Fibroblast of the aortic adventitia (primary cell): ENCODE measurements around the gene RASGEF1B. TPM values are rescaled to one million over a fixed set of nuclear protein-coding genes. Genes with fewer than 3 reads are reported as not detected.

Source experiments
- DNase-seq: peaks from one replicate; pipeline ENCODE4 v3.0.0-alpha.2; 2010; ENCODE audit warnings: low read depth
- H3K4me3 ChIP-seq: 2 replicates; pipeline ENCODE4 v1.5.1; 2011; ENCODE audit warnings: low read depth, mild to moderate bottlenecking, control low read depth, low read length, moderate library complexity
- CTCF ChIP-seq: IDR thresholded peaks from 2 replicates; pipeline ENCODE4 v1.5.1; 2011; ENCODE audit warnings: mild to moderate bottlenecking, low read length, control low read depth, inconsistent platforms; ENCODE audit not compliant: insufficient read depth
- total RNA-seq: library from RNA; depleted of rRNA; stranded (reverse); fragments of >200 nt; gene quantifications from 2 replicates; pipeline ENCODE4 v1.2.3, GENCODE V29; 2012; ENCODE audit warnings: low replicate concordance

Gene RASGEF1B
- total RNA-seq, 1 donor, result 1.2 TPM

DNA sequence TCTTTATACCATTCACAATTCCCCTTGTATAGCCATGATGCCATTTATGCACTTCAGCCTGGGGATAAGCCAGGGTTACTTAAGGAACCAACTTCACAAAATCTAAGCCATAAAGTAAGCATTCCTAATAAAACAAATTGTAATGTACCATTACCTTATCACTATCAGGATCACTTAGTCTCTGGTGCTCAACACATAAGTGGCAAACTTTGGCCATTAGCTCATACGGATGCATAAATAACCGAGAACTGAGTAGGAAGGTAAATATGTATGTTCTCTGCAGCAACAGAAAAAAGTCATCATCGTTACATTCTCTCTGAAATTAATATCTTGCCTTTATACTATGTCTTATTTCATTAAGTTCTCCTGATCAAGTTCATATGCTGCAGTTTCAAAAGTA lies 14.4 kb downstream of the RASGEF1B start:
- no peak for TF ChIP-seq CTCF
- no peak overlapping the region for H3K4me3 ChIP-seq
- no peak for DNase-seq

- no peak for DNase-seq
- TF ChIP-seq CTCF, result no peak
These were observed 15.8 kb downstream of the RASGEF1B start for GRCh38 chr4:81455897-81456296.

GRCh38 chr4:81454948-81455347 lies 16.8 kb downstream of the RASGEF1B start:
- no peak overlapping the region for H3K4me3 ChIP-seq
- no peak for DNase-seq
- TF ChIP-seq CTCF, result no peak

More at GRCh38 chr4:81455897-81456296, 15.8 kb downstream of the RASGEF1B start:
- no peak overlapping the region for H3K4me3 ChIP-seq

GRCh38 chr4:81454499-81454898 lies 17.2 kb downstream of the RASGEF1B start:
- DNase-seq, result no peak
- H3K4me3 ChIP-seq, result no peak overlapping the region
- TF ChIP-seq CTCF, result no peak

DNA sequence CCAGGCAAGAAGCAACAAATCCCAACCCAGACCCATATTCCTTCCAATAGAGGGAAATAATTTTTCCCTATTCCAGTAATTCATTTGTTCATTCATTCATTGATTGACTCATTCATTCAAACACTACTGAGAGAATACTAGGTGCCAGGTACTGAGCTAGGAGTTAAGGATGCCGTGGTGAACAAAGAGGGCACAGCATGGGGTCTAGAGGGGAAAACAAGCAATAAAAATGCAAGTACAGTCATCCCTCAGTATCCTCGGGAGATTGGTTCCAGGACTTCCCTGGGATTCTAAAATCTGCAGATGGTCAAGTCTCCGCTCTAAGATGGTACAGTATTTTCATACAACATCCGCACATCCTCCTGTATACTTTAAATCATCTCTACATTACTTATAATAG lies 18.7 kb downstream of the RASGEF1B start:
- no peak overlapping the region for H3K4me3 ChIP-seq
- DNase-seq, result no peak
- no peak for TF ChIP-seq CTCF

- DNase-seq, result no peak
- TF ChIP-seq CTCF, result no peak
- no peak overlapping the region for H3K4me3 ChIP-seq
These were observed 19.2 kb downstream of the RASGEF1B start for GRCh38 chr4:81452452-81453006.

GRCh38 chr4:81449015-81449414 lies 22.7 kb downstream of the RASGEF1B start:
- DNase-seq, result no peak
- H3K4me3 ChIP-seq, result no peak overlapping the region
- no peak for TF ChIP-seq CTCF
